HG02852 (cell line): Measurements from ENCODE around the gene PRDX5.
"Not testable (repeated sequence)": the region's sequence is repeated elsewhere in the genome, so short reads cannot be mapped to it uniquely, and the experiment has no call there.

Source experiments
- ATAC-seq: cut with Tn5 transposase; IDR thresholded peaks from one replicate; pipeline ENCODE4 v1.9.1; 2021; ENCODE audit warnings: mild to moderate bottlenecking, moderate library complexity; ENCODE audit not compliant: unreplicated experiment

Gene PRDX5

DNA sequence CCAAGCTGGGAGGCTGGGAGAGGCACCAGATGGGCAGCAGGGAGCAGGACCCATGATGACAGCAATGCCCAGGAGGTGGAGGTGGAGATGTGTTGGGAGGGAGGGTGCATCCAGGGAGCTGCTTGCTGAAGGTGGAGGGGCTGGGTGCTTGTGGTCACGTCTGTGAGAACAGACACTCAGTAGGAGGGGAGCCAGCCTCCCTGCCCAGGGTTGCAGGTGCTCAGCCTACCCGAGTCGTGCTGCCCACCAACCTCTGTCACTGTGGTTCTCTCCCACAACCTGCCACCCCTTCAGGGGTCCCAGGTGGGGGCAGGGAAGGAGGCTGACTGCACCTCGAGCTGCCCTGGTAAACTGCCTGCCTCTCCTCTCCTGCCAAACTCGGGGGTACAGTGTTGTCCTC, 5.5 kb downstream of the PRDX5 start:
- ATAC-seq = no peak

DNA sequence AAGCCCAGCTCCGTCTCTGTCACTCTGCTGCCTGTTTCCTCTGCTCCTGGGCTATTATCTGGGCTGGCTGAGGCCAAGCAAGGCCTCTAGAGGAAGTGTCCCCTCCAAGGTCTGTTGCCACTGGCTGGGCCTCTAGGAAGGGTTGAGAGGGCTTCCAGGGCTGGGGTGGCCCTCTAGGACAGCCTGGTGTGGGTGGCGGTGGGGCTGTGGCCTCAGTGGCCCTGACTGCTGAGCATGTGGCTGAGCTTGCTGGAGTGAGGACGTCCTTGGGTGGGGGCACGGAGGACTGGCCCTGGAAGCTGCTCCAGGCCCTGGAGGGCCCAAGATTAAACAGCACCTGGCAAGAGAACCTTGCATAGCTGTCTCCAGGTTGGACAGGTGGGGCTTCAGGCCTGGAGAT, 6.1 kb downstream of the PRDX5 start:
- ATAC-seq = not testable (repeated sequence)

DNA sequence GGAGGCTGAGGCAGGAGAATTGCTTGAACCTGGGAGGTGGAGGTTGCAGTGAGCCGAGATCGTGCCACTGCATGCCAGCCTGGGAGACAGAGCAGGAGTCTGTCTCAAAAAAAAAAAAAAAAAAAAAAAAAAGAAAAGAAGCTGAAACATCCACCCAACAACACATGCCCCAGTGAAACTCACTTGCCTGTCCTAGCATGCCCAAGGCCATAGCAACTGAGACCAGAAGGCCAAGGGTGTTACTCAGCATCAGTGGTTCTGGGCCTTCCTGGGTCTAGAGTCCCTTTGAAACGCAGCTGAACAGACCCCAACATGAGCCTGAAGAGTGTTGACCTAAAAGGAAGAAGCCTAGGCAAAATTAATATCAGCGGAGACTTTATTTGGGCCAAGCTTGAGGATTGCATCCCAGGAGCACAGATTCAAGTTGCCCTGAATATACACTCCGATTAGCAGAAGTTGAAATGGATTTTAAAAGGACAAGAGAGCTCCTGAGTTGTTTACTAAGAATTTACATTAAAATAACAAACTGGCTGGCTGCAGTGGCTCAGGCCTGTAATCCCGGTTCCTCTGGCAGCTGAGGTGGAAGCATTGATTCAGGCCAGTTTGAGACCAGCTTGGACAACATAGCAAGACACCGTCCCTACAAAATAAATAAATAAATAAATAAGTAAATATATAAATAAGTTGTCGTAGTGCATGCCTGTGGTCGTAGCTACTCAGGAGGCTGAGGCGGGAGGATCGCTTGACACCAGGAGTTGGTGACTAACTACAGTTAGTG, 7.0 kb downstream of the PRDX5 start:
- ATAC-seq = no peak

DNA sequence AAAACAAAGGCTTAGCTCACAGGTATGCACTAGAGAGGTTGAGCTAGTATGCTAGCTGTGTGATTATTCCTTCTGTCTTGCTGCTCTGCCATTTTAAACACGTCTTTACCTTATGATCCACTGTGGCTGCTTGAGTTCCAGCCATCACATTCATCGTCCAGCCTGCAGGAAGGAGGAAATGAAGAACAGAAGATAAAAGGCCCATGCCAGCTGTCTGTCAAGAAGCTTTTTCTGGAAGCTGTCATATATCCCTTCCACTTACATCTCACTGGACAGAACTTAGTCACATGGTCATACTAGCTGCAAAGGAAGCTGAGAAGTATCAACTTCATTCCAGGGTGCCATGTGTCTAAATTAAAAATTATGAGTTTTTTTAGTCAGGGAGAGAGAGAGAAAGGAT, 9.5 kb downstream of the PRDX5 start:
- ATAC-seq = no peak

DNA sequence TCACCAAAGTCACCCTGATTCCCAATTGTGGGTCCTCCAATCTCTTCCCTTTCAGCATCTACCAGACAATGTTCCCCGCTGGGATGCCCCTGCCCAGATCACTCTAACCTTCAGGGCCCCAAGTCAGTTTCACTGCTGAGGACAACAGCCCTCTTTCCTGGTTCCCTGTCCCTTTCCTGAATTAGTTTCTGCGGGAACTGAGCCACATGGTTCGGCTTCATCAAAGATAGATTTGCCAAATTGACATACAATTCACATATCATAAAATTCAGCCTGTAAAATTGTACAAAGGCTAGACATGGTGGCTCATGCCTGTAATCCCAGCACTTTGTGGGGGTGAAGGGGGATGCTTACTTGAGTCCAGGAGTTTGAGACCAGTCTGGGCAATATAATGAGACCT, 10.1 kb downstream of the PRDX5 start:
- no peak for ATAC-seq

DNA sequence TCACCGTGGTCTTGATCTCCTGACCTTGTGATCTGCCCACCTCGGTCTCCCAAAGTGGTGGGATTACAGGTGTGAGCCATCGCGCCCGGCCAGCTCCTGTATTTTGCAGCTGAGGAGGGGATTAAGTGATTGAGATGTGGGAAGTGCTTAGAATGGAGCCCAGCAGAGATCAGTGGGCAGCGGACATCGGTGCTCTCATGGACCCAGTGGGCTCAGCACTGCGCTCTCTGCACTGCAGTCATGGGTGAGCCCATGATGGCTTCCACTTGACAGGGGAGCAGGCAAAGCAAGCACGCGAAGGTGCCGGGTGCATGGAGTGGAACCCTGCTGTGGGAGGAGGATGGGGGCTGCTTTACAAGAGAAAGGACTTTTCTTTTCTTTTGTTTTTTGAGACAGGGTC, 13.0 kb downstream of the PRDX5 start:
- no peak for ATAC-seq

DNA sequence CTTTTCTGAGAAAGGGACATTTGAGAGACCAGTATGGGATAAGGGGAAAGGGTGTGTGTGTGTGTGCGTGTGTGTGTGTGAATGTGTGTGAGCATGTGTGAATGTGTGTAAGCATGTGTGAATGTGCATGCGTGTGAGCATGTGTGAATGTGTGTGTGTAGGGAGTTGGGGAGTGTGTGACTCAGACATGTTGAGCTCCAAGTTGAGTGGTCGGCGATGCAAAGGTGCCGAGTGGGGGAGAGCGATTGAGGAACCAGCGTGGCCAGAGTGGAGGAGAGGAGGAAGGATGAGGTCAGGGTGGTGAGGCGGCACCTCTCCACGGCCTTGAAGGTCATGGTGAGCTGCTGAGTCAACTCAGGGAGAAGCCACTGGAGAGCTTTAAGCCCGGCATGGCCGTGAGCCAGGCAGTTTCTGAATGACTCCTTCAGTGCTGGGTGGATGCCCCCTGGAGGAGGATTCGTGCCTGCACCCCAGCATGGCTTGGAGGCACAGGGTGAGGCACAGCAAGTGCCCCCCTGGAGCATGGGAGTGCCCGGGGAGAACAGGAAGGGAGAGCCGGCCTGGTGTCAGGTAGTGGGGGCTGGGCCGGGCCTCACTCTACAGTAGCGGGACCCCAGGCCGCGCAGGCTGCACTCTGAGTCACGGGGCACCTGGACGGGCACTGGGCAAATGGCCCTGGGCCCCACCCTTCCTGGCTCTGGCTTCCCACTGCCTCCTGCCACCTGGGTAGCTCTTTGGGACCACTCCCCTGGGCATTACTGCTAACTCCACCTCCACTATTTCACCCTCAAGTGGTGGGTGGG, 13.8 kb downstream of the PRDX5 start:
- ATAC-seq = no peak

DNA sequence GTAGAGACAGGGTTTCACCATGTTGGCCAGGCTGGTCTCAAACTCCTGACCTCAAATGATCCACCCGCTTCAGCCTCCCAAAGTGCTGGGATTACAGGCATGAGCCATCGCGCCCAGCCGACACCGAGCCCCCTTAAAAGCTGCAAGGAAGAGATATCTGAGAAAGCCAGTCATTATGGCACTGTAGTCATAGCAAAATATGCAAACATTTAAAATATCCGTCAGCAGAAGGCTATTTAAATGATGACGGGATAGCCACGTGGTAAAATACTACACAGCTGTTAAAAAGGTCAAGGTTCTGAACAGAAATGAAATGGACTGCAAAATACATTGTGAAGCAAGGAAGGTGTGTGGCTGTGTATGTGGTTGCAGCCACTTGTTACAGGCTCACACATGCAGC, 15.6 kb downstream of the PRDX5 start:
- ATAC-seq = no peak

DNA sequence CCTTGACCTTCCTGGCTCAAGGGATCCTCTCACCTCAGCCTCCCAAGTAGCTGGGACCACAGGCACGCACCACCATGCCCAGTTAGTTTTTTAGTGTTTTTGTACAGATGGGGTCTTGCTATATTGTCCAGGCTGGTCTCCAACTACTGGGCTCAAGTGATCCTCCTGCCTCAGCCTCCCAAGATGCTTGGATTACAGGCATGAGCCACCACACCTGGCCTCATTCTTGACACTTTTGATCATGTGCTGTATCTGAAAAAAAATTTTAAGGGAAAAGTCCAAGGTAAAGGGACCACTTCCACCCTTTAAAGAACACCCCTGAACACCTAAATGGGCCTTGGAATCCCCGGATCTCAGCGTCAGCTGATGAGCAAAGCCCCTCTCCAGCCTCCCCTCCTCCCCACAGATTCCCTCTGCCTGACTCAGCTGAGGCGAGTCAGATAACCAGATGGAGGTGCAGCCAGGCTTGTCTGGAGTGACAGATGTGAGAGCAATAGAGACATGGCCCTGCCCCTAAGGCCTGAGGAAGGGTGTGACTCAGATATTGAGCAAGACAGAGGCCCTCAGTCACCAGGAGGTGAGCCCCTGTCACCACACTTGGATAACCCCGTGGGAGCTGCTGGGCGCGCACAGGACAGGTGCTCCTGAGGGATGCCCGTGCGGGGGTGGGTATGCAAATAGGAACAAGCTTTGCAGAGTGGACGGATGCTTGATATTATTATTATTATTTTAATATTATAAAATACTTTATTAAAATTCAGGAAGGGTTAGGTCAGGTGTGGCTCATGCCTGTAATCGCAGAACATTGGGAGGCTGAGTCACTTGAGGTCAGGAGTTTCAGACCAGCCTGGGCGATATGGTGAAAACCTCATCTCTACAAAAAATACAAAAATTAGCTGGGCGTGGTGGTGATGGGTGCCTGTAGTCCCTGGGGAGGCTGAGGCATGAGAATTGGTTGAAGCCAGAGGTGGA, 17.1 kb downstream of the PRDX5 start:
- ATAC-seq = peak; percentile 74

DNA sequence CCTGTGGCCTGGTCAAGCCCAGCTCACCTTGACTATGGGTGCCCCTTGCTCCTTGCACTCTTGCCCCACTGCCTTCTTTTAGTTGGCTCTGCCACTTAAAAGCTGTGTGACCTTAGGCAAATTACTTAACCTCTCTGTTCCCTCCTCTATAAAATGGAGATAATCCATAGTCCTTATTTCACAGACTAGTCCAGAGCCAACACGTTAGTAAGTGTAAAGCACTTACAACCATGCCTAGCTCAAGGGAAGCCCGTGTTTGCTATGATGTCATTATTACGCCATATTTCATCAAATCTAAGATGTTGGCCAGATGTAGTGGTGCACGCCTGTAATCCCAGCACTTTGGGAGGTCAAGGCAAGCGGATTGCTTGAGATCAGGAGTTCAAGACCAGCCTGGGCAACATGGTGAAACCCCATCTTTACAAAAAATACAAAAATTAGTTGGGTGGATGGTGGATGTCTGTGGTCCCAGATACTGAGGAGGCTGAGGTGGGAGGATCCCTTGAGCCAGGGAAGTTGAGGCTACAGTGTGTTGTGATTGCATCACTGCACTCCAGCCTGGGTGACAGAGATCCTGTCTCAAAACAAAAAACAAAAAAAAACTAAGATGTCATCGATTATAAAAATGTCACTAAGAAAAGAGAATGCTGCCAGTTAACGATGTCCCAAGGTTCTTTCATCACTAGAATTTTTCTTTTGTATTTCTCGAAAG, 19.8 kb downstream of the PRDX5 start:
- ATAC-seq = no peak

DNA sequence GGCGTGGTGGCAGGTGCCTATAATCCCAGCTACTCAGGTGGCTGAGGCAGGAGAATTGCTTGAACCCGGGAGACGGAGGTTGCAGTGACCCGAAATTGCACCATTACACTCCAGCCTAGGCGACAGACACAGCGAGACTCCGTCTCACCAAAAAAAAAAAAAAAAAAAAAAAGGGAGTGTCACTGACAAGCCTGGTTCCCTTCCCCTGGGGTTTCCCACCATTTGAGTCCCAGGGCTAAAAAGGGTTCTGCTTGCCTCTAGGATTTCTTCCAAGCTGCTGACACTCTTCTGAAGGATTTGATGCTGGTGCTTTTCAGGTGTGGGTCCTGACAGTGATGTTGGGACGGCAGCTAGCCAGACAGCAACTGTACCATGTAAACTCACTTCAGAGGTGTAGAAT, 20.8 kb downstream of the PRDX5 start:
- ATAC-seq = no peak

DNA sequence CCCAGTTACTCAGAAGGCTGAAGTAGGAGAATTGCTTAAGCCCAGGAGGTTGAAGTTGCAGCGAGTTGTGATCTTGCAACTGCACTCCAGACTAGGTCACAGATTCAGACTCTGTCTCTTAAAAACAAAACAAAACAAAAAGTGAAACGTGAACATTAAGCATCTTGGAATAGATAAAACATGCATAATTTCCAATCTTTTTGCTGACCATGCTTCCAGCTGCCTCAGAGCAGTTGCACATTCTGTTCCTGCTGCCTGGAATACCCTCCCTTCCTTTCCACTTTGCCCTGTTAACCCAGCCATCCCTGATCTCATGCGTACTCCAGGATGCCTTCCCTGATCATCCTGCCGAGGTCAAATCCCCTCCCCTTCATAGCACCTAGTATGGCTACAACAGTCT, 21.4 kb downstream of the PRDX5 start:
- ATAC-seq = no peak

DNA sequence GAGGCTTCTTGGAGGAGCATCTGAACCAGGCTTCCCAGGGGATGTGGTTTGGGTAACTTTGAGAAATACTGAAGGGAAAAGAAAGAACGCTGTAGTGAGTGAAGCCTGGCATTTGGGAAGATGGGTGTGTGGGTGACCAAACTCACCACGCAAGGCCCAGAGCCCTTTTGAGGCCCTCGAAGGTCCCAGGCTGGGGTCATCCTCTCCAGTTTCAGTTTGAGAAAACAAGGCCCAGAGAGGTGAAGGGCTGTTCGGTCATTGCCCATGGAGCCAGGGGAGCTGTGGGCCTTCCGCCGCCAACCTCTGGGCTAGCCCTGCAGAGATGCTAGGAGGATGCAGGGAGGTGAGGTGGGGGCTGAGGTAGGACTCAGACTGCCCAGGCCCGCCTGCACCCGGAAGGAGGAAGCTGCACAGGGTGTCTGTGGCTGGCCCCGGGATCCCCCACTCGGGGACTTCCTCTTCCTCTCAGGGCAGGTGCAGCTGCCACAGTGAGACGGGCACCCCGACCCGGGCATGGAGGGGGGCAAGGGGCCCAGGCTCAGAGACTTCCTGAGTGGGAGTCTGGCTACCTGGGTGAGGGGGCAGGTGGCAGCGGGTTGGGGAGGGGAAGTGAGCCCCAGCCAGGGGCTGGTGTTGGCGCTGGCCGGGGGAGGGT, 22.0 kb downstream of the PRDX5 start, which contains the start of gene CCDC88B:
Gene CCDC88B, plus strand, starts transcription at position 451 of the 655 bp plus-strand sequence. Its CDS starts 63 bp downstream, at position 514.
- ATAC-seq = peak; percentile 54

DNA sequence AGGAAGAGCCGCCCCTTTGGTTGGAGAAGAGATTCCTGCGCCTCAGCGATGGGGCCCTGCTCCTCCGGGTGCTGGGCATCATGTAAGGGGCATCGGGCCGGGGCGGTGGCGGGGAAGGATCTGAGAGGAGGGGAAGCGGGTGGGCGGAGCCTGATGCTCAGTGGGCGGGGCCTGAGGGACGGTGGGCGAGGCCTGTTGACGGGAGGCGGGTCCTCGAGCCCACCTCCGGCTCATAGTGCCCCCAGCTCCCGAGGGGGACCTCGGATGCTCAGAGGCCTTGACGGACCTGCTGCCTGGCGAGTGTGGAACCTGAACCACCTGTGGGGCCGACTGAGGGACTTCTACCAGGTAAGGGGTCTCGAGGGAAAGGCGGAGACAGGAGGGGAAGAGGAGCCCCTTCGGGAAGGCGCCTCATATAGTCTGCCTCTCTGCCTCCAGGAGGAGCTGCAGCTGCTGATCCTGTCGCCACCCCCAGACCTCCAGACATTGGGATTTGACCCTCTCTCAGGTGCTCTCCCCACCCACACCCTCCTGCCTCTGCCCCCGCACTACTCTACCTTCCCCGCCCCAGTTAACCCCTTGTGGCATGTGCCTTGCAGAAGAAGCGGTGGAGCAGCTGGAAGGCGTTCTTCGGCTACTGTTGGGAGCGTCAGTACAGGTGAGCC, 22.9 kb downstream of the PRDX5 start:
- ATAC-seq = peak; percentile 47

DNA sequence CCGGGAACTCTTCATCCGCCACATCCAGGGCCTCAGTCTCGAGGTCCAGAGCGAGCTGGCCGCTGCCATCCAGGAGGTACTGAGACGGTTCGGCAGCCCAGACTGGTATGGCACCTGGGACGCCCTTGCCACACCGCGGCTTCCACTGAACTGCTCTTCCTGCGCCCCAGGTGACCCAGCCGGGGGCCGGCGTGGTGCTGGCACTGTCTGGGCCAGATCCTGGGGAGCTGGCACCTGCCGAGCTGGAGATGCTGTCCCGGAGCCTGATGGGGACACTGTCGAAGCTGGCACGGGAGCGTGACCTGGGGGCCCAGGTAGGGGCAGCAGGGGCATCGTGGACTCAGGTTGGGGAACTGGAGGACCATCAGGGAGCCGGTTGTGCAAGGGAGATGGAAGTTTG, 23.5 kb downstream of the PRDX5 start:
- no peak for ATAC-seq

DNA sequence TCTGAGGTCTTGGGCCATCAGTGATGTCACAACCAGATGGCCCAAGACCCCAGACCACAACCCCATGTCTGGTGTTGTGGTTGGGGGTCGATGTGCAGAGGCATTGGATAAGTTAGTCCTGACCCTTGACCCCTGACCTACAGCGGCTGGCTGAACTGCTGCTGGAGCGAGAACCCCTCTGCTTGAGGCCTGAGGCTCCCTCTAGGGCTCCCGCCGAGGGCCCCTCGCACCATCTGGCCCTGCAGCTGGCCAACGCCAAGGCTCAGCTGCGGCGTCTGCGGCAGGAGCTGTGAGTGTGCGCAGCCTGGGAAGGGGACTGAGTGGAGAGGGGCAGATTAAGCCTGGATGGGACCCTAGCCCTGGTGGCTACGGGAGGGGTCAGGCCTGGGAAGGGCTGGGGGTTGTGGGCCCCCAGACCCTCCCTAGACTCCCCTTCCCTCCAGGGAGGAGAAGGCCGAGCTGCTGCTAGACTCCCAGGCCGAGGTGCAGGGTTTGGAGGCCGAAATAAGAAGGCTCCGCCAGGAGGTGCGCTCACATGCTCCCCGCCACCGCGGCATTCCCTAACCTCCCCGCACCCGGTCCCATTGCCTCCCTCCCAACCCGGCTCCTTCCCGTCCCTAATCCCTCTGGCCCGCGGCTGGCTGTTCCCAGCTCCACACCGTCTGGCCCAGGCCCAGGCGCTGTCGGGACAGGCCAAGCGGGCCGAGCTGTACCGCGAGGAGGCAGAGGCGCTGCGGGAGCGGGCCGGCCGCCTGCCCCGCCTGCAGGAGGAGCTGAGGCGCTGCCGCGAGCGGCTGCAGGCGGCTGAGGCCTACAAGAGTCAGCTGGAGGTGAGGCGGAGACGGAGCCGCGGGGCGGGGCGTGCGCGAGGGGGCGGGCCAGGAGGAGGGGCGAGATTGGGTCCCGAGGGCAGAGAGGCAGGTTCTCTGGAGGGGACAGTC, 24.2 kb downstream of the PRDX5 start:
- ATAC-seq = no peak

DNA sequence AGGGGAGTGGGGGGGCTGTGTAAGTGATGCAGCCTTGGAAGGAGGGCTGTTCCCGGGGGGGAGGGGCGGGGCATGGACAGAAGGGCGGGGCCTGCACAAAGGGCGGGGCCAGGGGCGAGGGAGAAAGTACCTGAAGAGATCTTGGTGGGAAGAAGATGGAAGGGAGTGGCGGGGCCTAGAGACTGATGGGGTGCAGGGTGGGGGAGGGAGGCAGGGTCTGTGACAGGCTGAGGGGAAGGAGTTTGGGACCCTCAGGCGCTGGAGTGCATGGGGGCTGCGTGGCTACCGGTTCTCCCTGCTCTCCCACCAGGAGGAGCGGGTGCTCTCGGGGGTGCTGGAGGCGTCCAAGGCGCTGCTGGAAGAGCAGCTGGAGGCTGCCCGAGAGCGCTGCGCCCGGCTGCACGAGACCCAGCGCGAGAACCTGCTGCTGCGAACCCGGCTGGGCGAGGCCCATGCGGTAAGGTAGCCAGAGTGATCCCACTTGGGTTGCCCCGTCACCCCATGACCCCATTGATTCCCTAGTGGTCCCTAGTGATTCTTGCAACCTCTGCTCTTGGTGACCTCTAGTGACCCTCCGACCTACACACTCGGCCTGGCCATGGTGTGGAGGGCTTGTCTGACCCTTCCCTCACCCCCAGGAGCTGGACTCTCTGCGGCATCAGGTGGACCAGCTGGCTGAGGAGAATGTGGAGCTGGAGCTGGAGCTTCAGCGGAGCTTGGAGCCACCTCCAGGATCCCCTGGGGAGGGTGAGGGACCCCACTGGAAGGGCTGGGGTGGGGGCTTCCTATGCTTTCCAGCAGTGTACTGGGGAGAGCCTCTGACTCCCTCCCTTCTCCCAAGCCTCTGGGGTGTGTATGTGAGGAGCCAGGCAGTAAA, 25.2 kb downstream of the PRDX5 start:
- ATAC-seq = no peak
